OCI-LY3 (cell line): ENCODE results near the gene SALL2.

Experiments used
- H2AFZ ChIP-seq: fragments of 200-600, 300-600 bp; shearing (Covaris generic); 2 replicates; pipeline ENCODE4 v1.6.0; 2014; ENCODE audit warnings: antibody characterized with exemption, low read depth, low read length
- H3K27ac ChIP-seq: fragments of 200-600, 300-600 bp; sonication (generic); 2 replicates; pipeline ENCODE4 v1.5.1; 2014; ENCODE audit warnings: mild to moderate bottlenecking, low read length, moderate library complexity, mixed read lengths
- H3K27me3 ChIP-seq: fragments of 200-600, 300-600 bp; sonication (generic); 2 replicates; pipeline ENCODE4 v1.6.1; 2014; ENCODE audit warnings: low read depth, low read length, mixed read lengths
- H3K36me3 ChIP-seq: fragments of 200-600, 300-600 bp; sonication (generic); replicated peaks from 2 replicates; pipeline ENCODE3; 2014; ENCODE audit warnings: low read depth, low read length, mixed read lengths
- H3K4me1 ChIP-seq: fragments of 300-600, 200-600 bp; sonication (generic); 2 replicates; pipeline ENCODE4 v1.6.1; 2014; ENCODE audit warnings: low read length, mixed read lengths
- H3K4me2 ChIP-seq: fragments of 200-600, 300-600 bp; sonication (generic); 2 replicates; pipeline ENCODE4 v1.6.1; 2014; ENCODE audit warnings: low read length, mixed read lengths
- H3K4me3 ChIP-seq: fragments of 300-600, 200-600 bp; sonication (generic); 2 replicates; pipeline ENCODE4 v1.5.1; 2014; ENCODE audit warnings: antibody characterized with exemption, mild to moderate bottlenecking, low read length, moderate library complexity
- H3K79me2 ChIP-seq: fragments of 300-600, 200-600 bp; shearing (Covaris generic); 2 replicates; pipeline ENCODE4 v1.6.1; 2014; ENCODE audit warnings: mild to moderate bottlenecking, low read length, mixed read lengths
- H3K9ac ChIP-seq: fragments of 300-600, 200-600 bp; shearing (Covaris generic); 2 replicates; pipeline ENCODE4 v1.6.0; 2014; ENCODE audit warnings: mild to moderate bottlenecking, low read length, moderate library complexity
- H3K9me3 ChIP-seq: fragments of 200-600, 300-600 bp; shearing (Covaris generic); 2 replicates; pipeline ENCODE4 v1.6.1; 2014; ENCODE audit warnings: low read length, mixed read lengths; ENCODE audit not compliant: insufficient read depth
- H4K20me1 ChIP-seq: fragments of 200-600, 300-600 bp; sonication (generic); 2 replicates; pipeline ENCODE4 v1.6.1; 2016; ENCODE audit warnings: low read length, mixed read lengths; ENCODE audit not compliant: insufficient read depth
- CTCF ChIP-seq: fragments of 200-600, 300-600 bp; sonication (generic); IDR thresholded peaks from 2 replicates; pipeline ENCODE4 v1.5.1; 2014; ENCODE audit warnings: antibody characterized with exemption, low read length, low read depth
- EZH2phosphoT487 ChIP-seq: fragments of 200-600 bp; shearing (Covaris generic); IDR thresholded peaks from 2 replicates; pipeline ENCODE4 v1.6.1; 2018; ENCODE audit warnings: antibody characterized with exemption, mixed run types, low read depth

The SALL2 gene

GRCh38 chr14:21526672-21527317 lies 649 bp upstream of the SALL2 start:
- Histone ChIP-seq H3K4me3 (peak overlapping the region; percentile 98), H4K20me1 (no peaks in the 10 kb centered on the region), H3K4me1 (peaks cover 12% of the 10 kb centered on the region), H3K4me2 (peak overlapping the region; percentile 94), H3K27ac (no peak overlapping the region), H3K27me3 (no peaks in the 10 kb centered on the region), H3K9ac (peak overlapping the region; percentile 82), H3K79me2 (no peaks in the 10 kb centered on the region), H3K36me3 (no peaks in the 10 kb centered on the region), H3K9me3 (no peaks in the 10 kb centered on the region), H2AFZ (peak overlapping the region; percentile 95)
- no peak for TF ChIP-seq CTCF

GRCh38 chr14:21525571-21525961 lies 580 bp downstream of the SALL2 start:
- Histone ChIP-seq H3K27me3 (peaks cover 4% of the 10 kb centered on the region; the same call in 1 of the 2 replicates), H2AFZ (peak overlapping the region; percentile 95), H3K79me2 (no peaks in the 10 kb centered on the region), H3K4me2 (peak overlapping the region; percentile 94), H3K4me3 (peak overlapping the region; percentile 98), H3K9ac (peak overlapping the region; percentile 82), H3K4me1 (peaks cover 12% of the 10 kb centered on the region), H3K36me3 (no peaks in the 10 kb centered on the region), H3K9me3 (no peaks in the 10 kb centered on the region), H4K20me1 (no peaks in the 10 kb centered on the region), H3K27ac (no peak overlapping the region)
- no peak for TF ChIP-seq EZH2phosphoT487
- no peak for TF ChIP-seq CTCF

GRCh38 chr14:21524575-21525490 lies 1.3 kb downstream of the SALL2 start:
- no peaks in the 10 kb centered on the region for H3K36me3 ChIP-seq
- H3K9me3 ChIP-seq, result no peaks in the 10 kb centered on the region
- H3K27me3 ChIP-seq, result peaks cover 5% of the 10 kb centered on the region; the same call in 1 of the 2 replicates
- TF ChIP-seq CTCF (no peak), EZH2phosphoT487 (no peak)
- H3K9ac ChIP-seq, result no peak overlapping the region
- H3K79me2 ChIP-seq, result no peaks in the 10 kb centered on the region
- H4K20me1 ChIP-seq, result no peaks in the 10 kb centered on the region
- H3K4me2 ChIP-seq, result peak overlapping the region; percentile 94
- no peak overlapping the region for H3K27ac ChIP-seq
- peaks cover 12% of the 10 kb centered on the region for H3K4me1 ChIP-seq
- H3K4me3 ChIP-seq, result peak overlapping the region; percentile 98
- H2AFZ ChIP-seq, result no peak overlapping the region

- no peak overlapping the region for H3K4me3 ChIP-seq
- no peaks in the 10 kb centered on the region for H4K20me1 ChIP-seq
- H3K4me2 ChIP-seq, result no peak overlapping the region
- H3K36me3 ChIP-seq, result no peaks in the 10 kb centered on the region
- H3K9ac ChIP-seq, result no peak overlapping the region
- no peak for TF ChIP-seq EZH2phosphoT487
- no peak for TF ChIP-seq CTCF
- H3K4me1 ChIP-seq, result peaks cover 12% of the 10 kb centered on the region
- no peak overlapping the region for H3K27ac ChIP-seq
- peaks cover 5% of the 10 kb centered on the region; the same call in 1 of the 2 replicates for H3K27me3 ChIP-seq
- H2AFZ ChIP-seq, result no peak overlapping the region
- no peaks in the 10 kb centered on the region for H3K9me3 ChIP-seq
- H3K79me2 ChIP-seq, result no peaks in the 10 kb centered on the region
Measured at GRCh38 chr14:21523203-21523602, 2.9 kb downstream of the SALL2 start.
